ENCODE measurements around the gene HSPA12A. TPM values are rescaled to one million over a fixed set of nuclear protein-coding genes. Genes with fewer than 3 reads are reported as not detected.
A peak's percentile ranks its signal among the peaks of the same experiment; 100 is the strongest.

HSPA12A gene
- total and polyA plus RNA-seq, 2 experiments from 2014 or later = 8.3 to 9.6 TPM

DNA sequence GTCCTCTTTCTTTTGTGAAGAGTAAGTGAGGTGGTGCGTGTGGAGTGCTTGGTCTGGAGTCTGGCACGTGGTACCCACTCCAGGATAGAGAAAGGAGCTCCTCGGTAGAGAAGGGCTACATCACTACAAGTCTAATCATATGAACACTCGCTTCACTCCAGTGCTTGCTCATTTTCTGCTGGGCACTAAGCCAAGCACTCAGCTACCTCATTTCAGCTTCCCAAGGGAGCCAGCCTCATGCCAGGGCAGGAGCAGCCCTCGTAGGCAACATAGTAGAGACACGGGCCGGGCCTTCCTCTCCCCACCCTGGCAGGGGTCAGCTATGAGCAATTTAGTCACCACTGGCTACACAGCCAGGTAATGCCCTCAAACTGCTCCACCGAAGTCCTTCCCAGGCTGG, 11.4 kb upstream of the HSPA12A start:
- Histone ChIP-seq H3K4me3 (no peak overlapping the region), H3K27me3 (peaks cover 4% of the 10 kb centered on the region), H3K36me3 (no peaks in the 10 kb centered on the region), H3K27ac (no peak overlapping the region), H3K9me3 (ENCODE audit: low read depth) (no peaks in the 10 kb centered on the region), H3K4me1 (ENCODE audit: low read depth) (peaks cover 22% of the 10 kb centered on the region)
- DNase-seq (ENCODE audit: low read depth in 1 of 2, low spot score in 1 of 2) = peak in 1 of 2 donors; percentile 70
- TF ChIP-seq, protein P1, sequence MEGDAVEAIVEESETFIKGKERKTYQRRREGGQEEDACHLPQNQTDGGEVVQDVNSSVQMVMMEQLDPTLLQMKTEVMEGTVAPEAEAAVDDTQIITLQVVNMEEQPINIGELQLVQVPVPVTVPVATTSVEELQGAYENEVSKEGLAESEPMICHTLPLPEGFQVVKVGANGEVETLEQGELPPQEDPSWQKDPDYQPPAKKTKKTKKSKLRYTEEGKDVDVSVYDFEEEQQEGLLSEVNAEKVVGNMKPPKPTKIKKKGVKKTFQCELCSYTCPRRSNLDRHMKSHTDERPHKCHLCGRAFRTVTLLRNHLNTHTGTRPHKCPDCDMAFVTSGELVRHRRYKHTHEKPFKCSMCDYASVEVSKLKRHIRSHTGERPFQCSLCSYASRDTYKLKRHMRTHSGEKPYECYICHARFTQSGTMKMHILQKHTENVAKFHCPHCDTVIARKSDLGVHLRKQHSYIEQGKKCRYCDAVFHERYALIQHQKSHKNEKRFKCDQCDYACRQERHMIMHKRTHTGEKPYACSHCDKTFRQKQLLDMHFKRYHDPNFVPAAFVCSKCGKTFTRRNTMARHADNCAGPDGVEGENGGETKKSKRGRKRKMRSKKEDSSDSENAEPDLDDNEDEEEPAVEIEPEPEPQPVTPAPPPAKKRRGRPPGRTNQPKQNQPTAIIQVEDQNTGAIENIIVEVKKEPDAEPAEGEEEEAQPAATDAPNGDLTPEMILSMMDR (IDR thresholded peaks at IDR 0.05; ENCODE audit: low read depth, low read length) = no peak

DNA sequence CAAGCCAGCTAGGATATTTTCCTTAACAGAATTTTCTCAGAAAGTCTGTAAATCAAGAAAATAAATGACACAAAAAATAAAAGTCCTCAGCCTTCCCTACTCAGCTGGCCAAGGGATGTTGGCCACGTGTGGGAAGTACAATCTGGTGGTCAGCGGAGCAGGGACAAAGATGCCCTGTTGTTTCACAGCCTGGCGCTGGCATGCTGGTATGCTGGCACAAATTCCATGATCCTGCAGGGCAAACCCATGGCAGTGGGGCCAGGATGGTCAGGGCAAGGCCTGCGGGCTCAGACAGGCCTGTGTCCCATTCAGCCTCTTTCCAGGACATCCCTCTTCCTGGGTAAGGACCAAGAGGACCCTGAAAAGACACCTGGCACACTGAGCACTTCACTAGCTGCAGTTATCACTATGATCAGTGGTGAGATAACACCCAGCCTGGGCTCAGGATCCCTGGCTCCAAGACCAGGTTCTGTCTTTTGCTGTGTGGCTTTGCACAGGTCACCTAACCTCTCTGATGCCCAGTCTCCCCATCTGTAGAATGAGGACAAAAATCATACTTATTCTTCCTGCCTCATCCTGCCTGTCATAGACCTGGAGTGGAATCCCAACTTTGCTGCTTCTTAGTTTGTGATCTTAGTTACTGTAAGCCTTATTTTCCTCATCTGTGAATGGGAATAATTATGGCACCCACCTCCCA, 10.8 kb upstream of the HSPA12A start:
- no peak for DNase-seq (ENCODE audit: low read depth in 1 of 2, low spot score in 1 of 2)
- H3K27ac ChIP-seq = no peak overlapping the region
- H3K9me3 ChIP-seq (ENCODE audit: low read depth) = no peaks in the 10 kb centered on the region
- H3K27me3 ChIP-seq = peaks cover 4% of the 10 kb centered on the region
- H3K4me3 ChIP-seq = no peak overlapping the region
- H3K36me3 ChIP-seq = no peaks in the 10 kb centered on the region
- peaks cover 18% of the 10 kb centered on the region for H3K4me1 ChIP-seq (ENCODE audit: low read depth)
- TF ChIP-seq, protein P1 (IDR thresholded peaks at IDR 0.05; ENCODE audit: low read depth, low read length) = no peak

DNA sequence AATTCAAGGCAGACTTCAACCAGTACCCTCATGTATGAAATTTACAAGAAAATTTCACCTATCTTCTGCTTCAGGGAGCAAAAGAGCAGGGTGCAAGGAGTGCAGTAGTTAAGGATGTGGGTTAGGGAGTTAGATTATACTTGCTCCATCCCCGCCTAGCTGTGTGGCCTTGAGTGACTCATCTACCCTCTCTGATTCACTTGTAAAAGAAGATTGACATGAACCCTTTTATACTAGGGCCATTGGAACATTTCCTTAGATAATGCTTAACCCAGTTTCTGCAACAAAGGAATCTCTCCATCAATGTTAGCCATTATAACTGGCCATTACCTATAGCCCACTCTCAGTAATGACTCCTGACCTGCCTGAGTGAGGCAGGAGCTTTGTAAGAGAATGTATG, 10.2 kb upstream of the HSPA12A start:
- TF ChIP-seq, protein P1 (IDR thresholded peaks at IDR 0.05; ENCODE audit: low read depth, low read length) = no peak
- peaks cover 12% of the 10 kb centered on the region for H3K4me1 ChIP-seq (ENCODE audit: low read depth)
- peak in 1 of 2 donors; percentile 16 for DNase-seq (ENCODE audit: low read depth in 1 of 2, low spot score in 1 of 2)
- no peak overlapping the region for H3K4me3 ChIP-seq
- H3K27ac ChIP-seq = no peak overlapping the region
- H3K9me3 ChIP-seq (ENCODE audit: low read depth) = no peaks in the 10 kb centered on the region
- no peaks in the 10 kb centered on the region for H3K36me3 ChIP-seq
- H3K27me3 ChIP-seq = peaks cover 4% of the 10 kb centered on the region

DNA sequence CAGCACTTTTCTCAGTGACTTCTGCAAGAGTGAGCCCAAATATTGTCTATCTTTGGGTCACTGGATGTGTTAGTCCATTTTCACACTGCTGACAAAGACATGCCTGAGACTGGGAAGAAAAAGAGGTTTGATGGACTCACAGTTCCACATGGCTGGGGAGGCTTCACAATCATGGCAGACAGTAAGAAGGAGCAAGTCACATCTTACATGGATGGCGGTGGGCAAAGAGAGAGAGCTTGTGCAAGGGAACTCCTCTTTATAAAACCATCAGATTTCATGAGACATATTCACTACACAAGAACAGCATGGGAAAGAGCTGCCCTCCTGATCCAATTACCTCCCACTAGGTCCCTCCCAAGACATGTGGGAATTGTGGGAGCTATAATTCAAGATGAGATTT, 6.1 kb upstream of the HSPA12A start:
- no peak for DNase-seq (ENCODE audit: low read depth in 1 of 2, low spot score in 1 of 2)
- no peaks in the 10 kb centered on the region for H3K4me1 ChIP-seq (ENCODE audit: low read depth)
- H3K27ac ChIP-seq = no peak overlapping the region
- H3K36me3 ChIP-seq = no peaks in the 10 kb centered on the region
- H3K9me3 ChIP-seq (ENCODE audit: low read depth) = no peaks in the 10 kb centered on the region
- TF ChIP-seq, protein P1 (IDR thresholded peaks at IDR 0.05; ENCODE audit: low read depth, low read length) = no peak
- no peak overlapping the region for H3K4me3 ChIP-seq
- peaks cover 9% of the 10 kb centered on the region for H3K27me3 ChIP-seq

DNA sequence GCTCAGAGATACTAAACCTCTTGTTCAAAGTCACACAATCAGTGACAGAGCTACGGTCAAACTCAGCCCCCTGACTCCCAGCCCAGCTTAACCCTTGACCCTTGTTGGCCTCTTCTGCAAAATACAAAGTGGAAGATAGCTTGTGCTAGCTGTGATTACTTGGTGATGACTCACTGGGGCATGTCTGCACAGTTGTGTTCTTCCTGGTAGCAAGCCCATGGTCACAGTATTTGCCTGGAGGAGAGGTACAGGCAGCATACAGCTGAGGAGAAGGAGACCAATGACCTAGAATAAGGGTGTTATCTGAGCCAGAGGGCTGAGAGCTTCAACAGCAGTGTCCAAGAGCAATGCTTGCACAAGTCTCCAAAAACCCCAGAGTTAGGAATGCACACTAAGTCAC, 5.7 kb upstream of the HSPA12A start:
- Histone ChIP-seq H3K27me3 (peaks cover 13% of the 10 kb centered on the region), H3K36me3 (no peaks in the 10 kb centered on the region), H3K4me3 (no peak overlapping the region), H3K4me1 (ENCODE audit: low read depth) (peaks cover 4% of the 10 kb centered on the region), H3K27ac (no peak overlapping the region), H3K9me3 (ENCODE audit: low read depth) (no peaks in the 10 kb centered on the region)
- TF ChIP-seq, protein P1 (IDR thresholded peaks at IDR 0.05; ENCODE audit: low read depth, low read length) = no peak
- peak in 1 of 2 donors; percentile 64 for DNase-seq (ENCODE audit: low read depth in 1 of 2, low spot score in 1 of 2)
